ENCODE measurements around the gene EGFR. TPM values are rescaled to one million over a fixed set of nuclear protein-coding genes. Genes with fewer than 3 reads are reported as not detected.

The EGFR gene
- total RNA-seq, 1 donor from 2014 or later, result 5.0 TPM

GRCh38 chr7:55246171-55246570, 227.4 kb downstream of the EGFR start:
- Mint-ChIP-seq H3K9me3 (ENCODE audit: unreplicated experiment) (no peaks in the 10 kb centered on the region), H3K36me3 (ENCODE audit: low read depth, unreplicated experiment) (no peaks in the 10 kb centered on the region), H3K27me3 (ENCODE audit: unreplicated experiment) (no peaks in the 10 kb centered on the region), H3K4me3 (ENCODE audit: unreplicated experiment) (no peak overlapping the region), H3K27ac (ENCODE audit: unreplicated experiment) (no peak overlapping the region), H3K4me1 (ENCODE audit: unreplicated experiment) (no peaks in the 10 kb centered on the region)
- TF ChIP-seq, protein P1, sequence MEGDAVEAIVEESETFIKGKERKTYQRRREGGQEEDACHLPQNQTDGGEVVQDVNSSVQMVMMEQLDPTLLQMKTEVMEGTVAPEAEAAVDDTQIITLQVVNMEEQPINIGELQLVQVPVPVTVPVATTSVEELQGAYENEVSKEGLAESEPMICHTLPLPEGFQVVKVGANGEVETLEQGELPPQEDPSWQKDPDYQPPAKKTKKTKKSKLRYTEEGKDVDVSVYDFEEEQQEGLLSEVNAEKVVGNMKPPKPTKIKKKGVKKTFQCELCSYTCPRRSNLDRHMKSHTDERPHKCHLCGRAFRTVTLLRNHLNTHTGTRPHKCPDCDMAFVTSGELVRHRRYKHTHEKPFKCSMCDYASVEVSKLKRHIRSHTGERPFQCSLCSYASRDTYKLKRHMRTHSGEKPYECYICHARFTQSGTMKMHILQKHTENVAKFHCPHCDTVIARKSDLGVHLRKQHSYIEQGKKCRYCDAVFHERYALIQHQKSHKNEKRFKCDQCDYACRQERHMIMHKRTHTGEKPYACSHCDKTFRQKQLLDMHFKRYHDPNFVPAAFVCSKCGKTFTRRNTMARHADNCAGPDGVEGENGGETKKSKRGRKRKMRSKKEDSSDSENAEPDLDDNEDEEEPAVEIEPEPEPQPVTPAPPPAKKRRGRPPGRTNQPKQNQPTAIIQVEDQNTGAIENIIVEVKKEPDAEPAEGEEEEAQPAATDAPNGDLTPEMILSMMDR (IDR thresholded peaks at IDR 0.05; ENCODE audit: unreplicated experiment), result no peak
- no peak for DNase-seq (ENCODE audit: low spot score)

- no peak overlapping the region for H3K4me3 Mint-ChIP-seq (ENCODE audit: unreplicated experiment)
- no peaks in the 10 kb centered on the region for H3K27me3 Mint-ChIP-seq (ENCODE audit: unreplicated experiment)
- H3K27ac Mint-ChIP-seq (ENCODE audit: unreplicated experiment), result no peak overlapping the region
- no peak for DNase-seq (ENCODE audit: low spot score)
- H3K4me1 Mint-ChIP-seq (ENCODE audit: unreplicated experiment), result no peaks in the 10 kb centered on the region
- TF ChIP-seq, protein P1 (IDR thresholded peaks at IDR 0.05; ENCODE audit: unreplicated experiment), result no peak
- no peaks in the 10 kb centered on the region for H3K36me3 Mint-ChIP-seq (ENCODE audit: low read depth, unreplicated experiment)
- no peaks in the 10 kb centered on the region for H3K9me3 Mint-ChIP-seq (ENCODE audit: unreplicated experiment)
Observed at GRCh38 chr7:55247428-55247827, 228.6 kb downstream of the EGFR start.

DNA sequence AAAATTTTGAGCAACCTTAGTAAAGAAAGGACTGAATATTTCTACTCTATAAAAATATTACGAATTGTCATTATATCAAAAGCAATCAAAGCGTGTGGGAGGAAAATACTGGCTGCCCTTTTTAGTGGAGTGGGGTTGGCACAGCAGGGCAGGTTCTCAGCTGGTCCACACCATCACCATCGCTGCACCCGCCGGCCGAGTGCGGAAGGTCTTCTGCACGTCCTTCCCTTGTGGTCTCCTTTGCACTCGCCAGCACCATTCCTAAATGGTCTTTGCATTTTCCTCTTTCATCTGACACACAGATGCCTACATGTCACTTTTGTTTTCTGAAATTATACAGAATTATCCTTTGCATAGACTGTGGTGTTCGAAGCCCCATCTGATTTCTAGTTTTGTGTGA, 229.7 kb downstream of the EGFR start:
- TF ChIP-seq, protein P1 (IDR thresholded peaks at IDR 0.05; ENCODE audit: unreplicated experiment), result no peak
- Mint-ChIP-seq H3K9me3 (ENCODE audit: unreplicated experiment) (no peaks in the 10 kb centered on the region), H3K27me3 (ENCODE audit: unreplicated experiment) (peaks cover 2% of the 10 kb centered on the region), H3K4me1 (ENCODE audit: unreplicated experiment) (no peaks in the 10 kb centered on the region), H3K27ac (ENCODE audit: unreplicated experiment) (no peak overlapping the region), H3K36me3 (ENCODE audit: low read depth, unreplicated experiment) (no peaks in the 10 kb centered on the region), H3K4me3 (ENCODE audit: unreplicated experiment) (no peak overlapping the region)
- DNase-seq (ENCODE audit: low spot score), result no peak

GRCh38 chr7:55249332-55249731, 230.5 kb downstream of the EGFR start:
- peaks cover 3% of the 10 kb centered on the region for H3K27me3 Mint-ChIP-seq (ENCODE audit: unreplicated experiment)
- TF ChIP-seq, protein P1 (IDR thresholded peaks at IDR 0.05; ENCODE audit: unreplicated experiment), result no peak
- H3K36me3 Mint-ChIP-seq (ENCODE audit: low read depth, unreplicated experiment), result no peaks in the 10 kb centered on the region
- no peak for DNase-seq (ENCODE audit: low spot score)
- H3K4me1 Mint-ChIP-seq (ENCODE audit: unreplicated experiment), result no peaks in the 10 kb centered on the region
- H3K27ac Mint-ChIP-seq (ENCODE audit: unreplicated experiment), result no peak overlapping the region
- H3K9me3 Mint-ChIP-seq (ENCODE audit: unreplicated experiment), result no peaks in the 10 kb centered on the region
- no peak overlapping the region for H3K4me3 Mint-ChIP-seq (ENCODE audit: unreplicated experiment)

DNA sequence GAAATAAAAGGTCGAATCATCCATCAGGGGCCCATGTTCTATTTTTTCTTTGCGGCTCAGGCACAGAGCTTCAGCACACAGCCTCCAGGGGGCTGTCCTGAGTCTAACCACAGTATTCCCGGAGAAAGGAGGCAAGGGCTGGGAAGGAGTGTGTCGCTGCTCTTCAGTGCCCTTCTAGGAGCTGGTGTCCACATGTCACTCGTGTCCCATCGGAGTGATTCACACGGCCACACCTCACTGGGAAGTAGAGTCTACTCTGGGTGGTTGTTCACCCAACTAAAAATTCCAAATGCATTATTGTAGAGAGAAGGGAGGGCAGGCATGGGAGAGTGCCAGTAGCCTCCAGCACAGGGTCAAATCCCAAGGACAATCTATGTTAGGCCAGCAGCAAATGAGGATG, 231.5 kb downstream of the EGFR start:
- no peaks in the 10 kb centered on the region for H3K36me3 Mint-ChIP-seq (ENCODE audit: low read depth, unreplicated experiment)
- H3K9me3 Mint-ChIP-seq (ENCODE audit: unreplicated experiment), result no peaks in the 10 kb centered on the region
- TF ChIP-seq, protein P1 (IDR thresholded peaks at IDR 0.05; ENCODE audit: unreplicated experiment), result peak; percentile 45
- peaks cover 4% of the 10 kb centered on the region for H3K27me3 Mint-ChIP-seq (ENCODE audit: unreplicated experiment)
- peak; percentile 68 for DNase-seq (ENCODE audit: low spot score)
- no peak overlapping the region for H3K4me3 Mint-ChIP-seq (ENCODE audit: unreplicated experiment)
- H3K27ac Mint-ChIP-seq (ENCODE audit: unreplicated experiment), result no peak overlapping the region
- H3K4me1 Mint-ChIP-seq (ENCODE audit: unreplicated experiment), result no peaks in the 10 kb centered on the region
